Neural progenitor cell (in vitro differentiated cells): ENCODE results near the gene AP2S1.

Source experiments
- CTCF ChIP-seq: fragments of 200-600 bp; sonication (generic); IDR thresholded peaks from 2 replicates; pipeline ENCODE4 v1.5.1; 2017; ENCODE audit warnings: antibody characterized with exemption, mild to moderate bottlenecking
- EZH2 ChIP-seq: fragments of 200-600 bp; sonication (generic); IDR thresholded peaks from 2 replicates; pipeline ENCODE4 v1.6.1; 2017; ENCODE audit warnings: antibody characterized with exemption, mild to moderate bottlenecking, moderate library complexity
- EZH2phosphoT487 ChIP-seq: fragments of 200-600 bp; sonication (generic); IDR thresholded peaks from 2 replicates; pipeline ENCODE4 v1.6.1; 2017; ENCODE audit warnings: antibody characterized with exemption

GRCh38 chr19:46849610-46850009 lies 1.0 kb downstream of the AP2S1 start:
- no peak for TF ChIP-seq CTCF
- no peak for TF ChIP-seq EZH2phosphoT487
- no peak for TF ChIP-seq EZH2
